WTC11 (cell line): Measurements from ENCODE around the gene ARVCF.

Experiments
- AR ChIP-seq: fragments of 250-450 bp; sonication (Bioruptor Pico); IDR thresholded peaks from 2 replicates; pipeline ENCODE4 v1.9.0; 2021; ENCODE audit warnings: mild to moderate bottlenecking
- CTCF ChIP-seq: fragments of 200-600 bp; IDR thresholded peaks from 2 replicates; pipeline ENCODE4 v1.8.0; 2022; ENCODE audit warnings: antibody characterized with exemption
- NFE2L1 ChIP-seq: sonication (generic); formaldehyde crosslinking; IDR thresholded peaks from 2 replicates; pipeline ENCODE4 v1.8.1; 2023; ENCODE audit warnings: missing genetic modification reagents

- TF ChIP-seq NFE2L1 (CRISPR knock-in tag) (no peak), AR (CRISPR knock-in tag) (no peak), CTCF (no peak)
These were observed 85.1 kb downstream of the ARVCF start for GRCh38 chr22:19931514-19931913.
